HG03066 (cell line): ENCODE measurements around the gene CREBBP.
"Not testable (repeated sequence)": the region's sequence is repeated elsewhere in the genome, so short reads cannot be mapped to it uniquely, and the experiment has no call there.

ENCODE experiments used
- ATAC-seq: cut with Tn5 transposase; IDR thresholded peaks from one replicate; pipeline ENCODE4 v1.9.1; 2021; ENCODE audit warnings: low read depth; ENCODE audit not compliant: unreplicated experiment

Gene CREBBP

DNA sequence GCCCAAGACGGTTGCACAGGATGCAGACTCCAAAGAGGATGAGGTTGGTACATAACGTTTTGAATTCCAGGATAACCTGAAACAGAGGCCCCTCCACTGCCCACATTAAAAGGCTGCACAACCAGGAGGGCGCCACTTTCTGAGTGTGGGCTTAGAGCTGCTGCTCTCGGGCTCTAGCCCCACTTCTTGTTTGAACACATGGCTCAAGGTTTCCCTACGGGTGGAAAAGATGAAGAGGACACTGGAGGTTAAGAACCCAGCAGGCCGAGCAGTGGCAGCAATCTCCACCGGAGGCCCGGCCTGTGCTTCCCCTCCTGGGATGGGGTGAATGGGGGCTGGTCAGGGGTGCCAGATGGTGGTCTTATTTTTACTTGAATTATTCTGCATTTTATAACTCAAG is 155.2 kb downstream of the CREBBP start:
- no peak for ATAC-seq

- no peak for ATAC-seq
These were observed 158.0 kb downstream of the CREBBP start for GRCh38 chr16:3722508-3722907.

GRCh38 chr16:3720418-3720817 is 160.1 kb downstream of the CREBBP start:
- ATAC-seq, result no peak

DNA sequence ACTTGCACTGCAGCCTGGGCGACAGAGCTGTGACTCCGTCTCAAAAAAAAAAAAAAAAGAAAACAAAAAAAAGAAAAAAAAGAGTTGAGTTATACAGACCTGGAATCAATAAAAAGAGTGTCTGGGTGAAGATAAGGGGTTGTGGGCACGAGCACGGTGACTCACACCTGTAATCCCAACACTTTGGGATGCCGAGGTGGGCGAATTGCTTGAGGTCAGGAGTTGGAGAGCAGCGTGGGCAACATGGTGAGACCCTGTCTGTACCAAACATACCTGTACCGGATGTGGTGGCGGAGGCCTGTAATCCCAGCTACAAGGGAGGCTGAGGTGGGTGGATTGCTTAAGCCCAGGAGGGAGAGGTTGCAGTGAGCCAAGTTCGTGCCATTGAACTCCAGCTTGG is 161.9 kb downstream of the CREBBP start:
- no peak for ATAC-seq

DNA sequence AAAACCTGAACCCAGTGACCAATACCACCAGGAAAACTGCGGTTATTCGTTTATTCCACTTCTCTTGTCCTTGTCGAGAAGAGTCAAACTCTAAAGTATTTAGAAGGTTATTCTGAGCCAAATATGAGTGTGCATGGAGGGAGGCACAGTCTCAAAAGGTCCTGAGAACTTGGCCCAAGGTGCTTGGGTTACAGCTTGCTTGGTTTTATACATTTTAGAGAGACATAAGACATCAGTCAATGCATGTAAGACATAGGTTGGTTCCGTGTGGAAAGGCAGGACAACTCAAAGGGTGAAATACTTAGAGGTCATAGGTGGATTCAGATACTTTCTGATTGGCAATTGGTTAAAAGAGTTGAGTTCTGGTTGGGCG is 162.5 kb downstream of the CREBBP start:
- ATAC-seq, result no peak

GRCh38 chr16:3717235-3718018 is 163.1 kb downstream of the CREBBP start, which contains the start of gene TRAP1:
TRAP1 (minus strand) TSS chr16:3717524; CDS start chr16:3717508, 16 bp downstream.
- ATAC-seq, result peak; percentile 85

DNA sequence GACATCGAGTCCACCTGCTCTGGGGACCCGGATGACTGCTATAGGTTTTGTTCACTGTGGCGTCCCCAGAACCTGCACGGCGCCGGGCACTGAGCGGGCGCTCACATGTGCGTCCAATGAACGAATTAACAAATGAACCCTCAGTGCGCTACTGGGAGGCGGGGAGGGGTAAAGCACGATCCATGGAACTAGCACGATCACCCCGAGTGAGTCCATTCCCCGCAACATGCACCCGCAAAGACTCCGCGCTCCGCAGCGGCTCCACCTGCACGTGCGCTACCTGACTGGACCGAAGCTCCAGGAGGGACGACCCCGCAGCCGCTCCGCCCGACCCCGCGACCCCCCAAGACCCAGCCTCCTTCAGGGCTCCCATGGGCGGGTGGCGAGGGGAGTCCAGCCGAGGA is 163.7 kb downstream of the CREBBP start:
- ATAC-seq, result peak; percentile 19

DNA sequence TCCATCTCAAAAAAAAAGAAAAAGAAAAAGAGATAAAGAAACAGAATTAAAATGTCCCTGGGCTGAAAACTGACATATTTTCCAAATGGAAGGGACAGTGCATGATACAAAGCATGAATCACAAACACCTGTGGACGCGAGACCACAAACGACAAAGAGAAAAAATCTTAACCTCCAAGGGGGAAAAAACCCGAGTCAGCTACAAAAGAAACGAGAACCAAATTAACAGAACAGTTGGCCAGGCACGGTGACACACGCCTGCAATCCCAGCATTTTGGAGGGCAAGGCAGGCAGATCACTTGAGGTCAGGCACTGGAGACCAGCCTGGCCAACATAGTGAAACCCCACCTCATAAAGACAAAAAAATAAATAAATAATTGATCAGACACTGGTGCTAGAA is 165.1 kb downstream of the CREBBP start:
- no peak for ATAC-seq

DNA sequence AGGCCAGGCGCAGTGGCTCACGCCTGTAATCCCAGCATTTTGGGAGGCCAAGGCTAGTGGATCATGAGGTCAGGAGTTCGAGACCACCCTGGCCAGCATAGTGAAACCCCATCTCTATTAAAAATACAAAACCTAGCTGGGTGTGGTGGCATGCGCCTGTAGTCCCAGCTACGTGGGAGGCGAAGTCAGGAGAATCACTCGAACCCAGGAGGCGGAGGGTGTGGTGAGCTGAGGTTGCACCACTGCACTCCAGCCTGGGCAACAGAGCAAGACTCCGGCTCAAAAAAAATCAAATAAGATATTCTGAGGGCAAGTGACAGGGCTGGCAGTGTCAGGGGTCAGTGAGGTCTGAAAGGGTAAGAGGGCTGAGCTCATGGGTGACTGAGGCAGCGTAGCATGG is 166.1 kb downstream of the CREBBP start:
- ATAC-seq, result not testable (repeated sequence)

- no peak for ATAC-seq
These were observed 166.8 kb downstream of the CREBBP start for GRCh38 chr16:3713587-3714242.

- no peak for ATAC-seq
These were observed 167.6 kb downstream of the CREBBP start for GRCh38 chr16:3712861-3713372.

DNA sequence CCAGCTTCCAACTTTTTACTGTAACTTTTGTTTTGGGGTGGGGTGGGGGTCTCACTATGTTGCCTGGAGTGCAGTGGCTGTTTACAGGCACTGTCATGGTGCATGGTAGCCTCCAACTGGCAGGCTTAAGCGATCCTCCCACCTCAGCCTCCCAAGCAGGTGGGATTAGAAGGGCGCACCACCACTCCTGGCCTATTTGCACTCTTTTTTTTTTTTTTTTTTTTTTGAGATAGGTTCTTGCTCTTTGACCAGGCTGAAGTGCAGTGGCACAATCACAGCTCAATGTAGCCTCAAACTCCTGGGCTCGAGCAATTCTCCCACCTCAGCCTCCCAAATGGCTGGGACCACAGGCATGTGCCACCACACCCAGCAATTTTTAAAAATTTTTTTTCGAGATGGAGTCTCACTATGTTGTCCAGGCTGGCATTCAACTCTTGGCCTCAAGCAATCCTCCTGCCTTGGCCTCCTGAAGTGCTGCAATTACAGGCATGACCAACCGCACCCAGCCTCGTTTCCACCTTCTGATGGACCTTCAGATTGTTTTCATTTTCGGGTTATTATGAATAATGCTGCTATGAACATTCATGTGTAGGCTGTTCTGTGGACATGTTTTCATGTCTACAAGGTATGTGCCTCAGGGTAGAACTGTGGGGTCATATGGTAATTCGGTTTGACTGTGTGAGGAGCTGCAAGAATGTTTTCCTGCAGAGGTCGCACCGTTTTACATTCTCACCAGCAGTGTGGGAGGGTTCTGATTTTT is 174.1 kb downstream of the CREBBP start:
- ATAC-seq, result no peak

DNA sequence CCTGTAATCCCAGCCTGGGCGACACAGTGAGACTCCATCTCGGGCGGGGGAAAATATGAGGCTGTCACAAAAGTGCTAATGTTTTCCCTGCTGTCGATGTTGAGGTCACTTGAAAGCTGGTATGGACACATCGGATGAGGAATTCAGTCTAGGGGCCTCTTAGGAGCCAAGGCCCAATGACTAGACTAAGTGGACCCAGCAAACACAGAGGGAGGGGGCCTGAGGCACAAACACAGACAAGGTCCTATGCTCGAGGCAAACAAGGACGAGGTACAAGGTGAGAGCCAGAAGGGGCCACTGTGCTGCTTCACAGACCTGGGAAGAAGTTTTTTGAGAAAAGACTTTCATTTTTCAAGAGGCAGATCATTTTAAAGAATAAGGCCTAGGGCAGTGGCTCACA is 178.4 kb downstream of the CREBBP start:
- no peak for ATAC-seq

DNA sequence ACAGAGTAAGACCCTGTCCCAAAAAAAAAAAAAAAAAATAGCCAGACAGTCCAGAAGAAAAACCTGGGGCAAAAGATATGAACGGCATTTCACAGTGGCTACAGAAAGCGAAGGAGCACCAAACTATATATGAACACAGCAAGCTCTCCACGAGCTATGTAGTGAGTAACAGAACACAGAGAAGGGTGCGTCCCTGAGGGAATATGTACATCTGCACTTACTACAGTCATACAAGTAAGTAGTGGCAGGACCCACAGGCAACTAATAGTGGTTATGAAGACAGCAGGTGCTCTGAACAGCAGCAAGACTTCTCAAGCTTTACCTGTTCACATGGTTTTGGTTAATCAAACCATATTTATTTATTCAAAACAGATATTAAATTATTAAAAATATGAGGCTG is 179.0 kb downstream of the CREBBP start:
- ATAC-seq, result no peak

DNA sequence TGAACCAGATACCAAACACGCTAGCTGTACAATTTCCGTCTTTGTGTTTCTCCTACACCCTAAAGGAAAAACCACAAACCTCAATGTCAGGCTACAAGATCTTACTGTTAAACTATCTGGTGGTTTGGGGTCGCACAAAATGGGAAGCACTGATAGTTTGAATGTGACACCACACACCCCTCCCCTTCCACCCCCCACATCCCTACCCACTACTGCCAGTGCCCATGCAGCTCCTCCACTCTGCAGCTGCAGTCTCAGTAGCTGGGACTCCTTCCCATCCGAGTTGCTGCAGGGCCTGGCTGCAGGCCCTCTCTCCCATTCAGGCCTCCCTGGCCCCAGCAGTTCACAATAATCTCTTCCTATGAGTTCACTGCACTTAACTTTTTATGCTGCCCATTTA is 181.6 kb downstream of the CREBBP start:
- ATAC-seq, result no peak

DNA sequence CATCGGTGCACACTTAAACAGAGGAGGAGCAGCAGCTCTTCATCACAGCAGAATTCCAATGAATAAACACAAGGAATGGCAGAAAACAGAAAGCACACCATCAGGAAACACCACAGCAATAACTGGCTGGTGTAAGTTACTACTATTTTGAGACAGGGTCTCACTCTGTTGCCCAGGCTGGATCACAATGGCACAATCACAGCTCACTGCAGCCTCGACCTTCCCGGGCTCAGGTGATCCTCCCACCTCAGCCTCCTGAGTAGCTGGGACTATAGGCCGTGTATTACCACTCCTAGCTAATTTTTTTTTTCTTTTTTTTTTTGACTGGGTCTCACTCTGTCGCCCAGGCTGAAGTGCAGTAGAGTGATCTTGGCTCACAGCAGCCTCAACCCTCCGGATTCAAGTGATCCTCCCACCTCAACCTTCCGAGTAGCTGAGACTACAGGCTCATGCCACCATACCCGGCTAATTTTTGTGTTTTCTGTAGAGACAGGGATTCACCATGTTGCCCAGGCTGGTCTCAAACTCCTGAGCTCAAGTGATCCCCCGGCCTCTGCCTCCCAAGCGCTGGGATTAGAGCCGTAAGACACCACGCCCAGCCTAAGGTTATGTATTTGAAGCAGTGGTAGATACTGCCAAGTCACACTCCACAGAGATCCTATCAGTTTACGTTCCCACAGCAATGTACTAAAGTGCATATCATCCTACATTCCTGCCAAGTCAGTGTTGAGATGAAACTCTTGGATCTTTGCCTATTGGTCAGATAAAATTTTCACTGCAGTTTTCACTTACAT is 183.9 kb downstream of the CREBBP start:
- ATAC-seq, result no peak

GRCh38 chr16:3695610-3696369 is 184.7 kb downstream of the CREBBP start:
- no peak for ATAC-seq

DNA sequence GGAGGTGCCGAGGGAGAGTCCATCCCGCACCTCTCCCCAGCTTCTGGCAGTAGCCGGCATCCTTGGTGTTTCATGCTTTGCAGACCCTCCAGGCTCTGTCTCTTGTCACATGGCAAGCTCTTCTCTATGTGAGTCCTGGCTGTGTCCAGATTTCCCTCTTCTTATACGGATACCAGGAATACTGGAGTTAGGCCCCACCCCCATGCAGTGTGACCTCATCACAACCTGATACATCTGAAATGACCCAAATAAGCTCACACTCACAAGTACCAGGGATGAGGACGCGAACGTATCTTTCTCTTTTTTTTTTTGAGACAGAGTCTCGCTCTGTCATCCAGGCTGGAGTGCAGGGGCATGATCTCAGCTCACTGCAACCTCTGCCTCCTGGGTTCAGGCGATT is 186.5 kb downstream of the CREBBP start:
- no peak for ATAC-seq

DNA sequence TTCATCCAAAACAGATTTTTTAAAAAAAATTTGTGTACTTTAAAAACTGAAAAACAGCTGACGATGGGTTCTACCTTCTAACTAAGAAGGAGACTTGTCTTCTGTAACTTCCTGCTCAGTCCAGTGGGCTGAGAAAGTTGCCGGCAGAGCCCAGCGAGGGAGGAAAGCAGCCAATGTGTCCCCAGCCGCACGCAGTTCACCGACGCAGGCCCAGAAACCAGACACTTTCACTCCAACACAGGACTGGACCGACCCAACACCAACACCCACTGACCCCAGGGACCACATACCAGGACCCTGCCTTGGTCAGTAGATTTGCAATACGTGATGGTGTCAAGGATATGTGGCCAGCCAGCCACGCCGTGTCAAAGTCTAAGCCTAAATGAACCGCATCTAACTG is 188.8 kb downstream of the CREBBP start:
- ATAC-seq, result no peak
